Measurements from ENCODE around the gene TOP3B.

The TOP3B gene

DNA sequence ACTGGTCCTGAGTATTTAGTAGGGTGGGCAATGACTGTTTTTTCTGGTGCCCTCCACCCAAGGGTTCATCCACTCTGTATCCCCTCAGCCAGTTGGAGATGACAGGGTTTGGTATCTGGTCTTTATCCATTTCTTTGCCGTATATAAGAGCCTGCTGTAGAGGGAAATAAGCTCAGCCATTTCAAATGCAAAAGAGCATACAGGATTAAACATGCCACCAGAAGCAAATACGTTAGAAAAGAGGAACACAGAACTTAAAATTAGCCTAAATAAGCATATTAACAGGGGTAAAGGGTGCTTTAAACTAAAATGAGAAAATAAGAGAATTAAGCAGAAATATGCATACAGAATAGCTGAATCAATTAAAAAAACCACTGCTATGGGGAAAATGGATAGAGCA is 27.8 kb upstream of the TOP3B start:
- no peak for DNase-seq

DNA sequence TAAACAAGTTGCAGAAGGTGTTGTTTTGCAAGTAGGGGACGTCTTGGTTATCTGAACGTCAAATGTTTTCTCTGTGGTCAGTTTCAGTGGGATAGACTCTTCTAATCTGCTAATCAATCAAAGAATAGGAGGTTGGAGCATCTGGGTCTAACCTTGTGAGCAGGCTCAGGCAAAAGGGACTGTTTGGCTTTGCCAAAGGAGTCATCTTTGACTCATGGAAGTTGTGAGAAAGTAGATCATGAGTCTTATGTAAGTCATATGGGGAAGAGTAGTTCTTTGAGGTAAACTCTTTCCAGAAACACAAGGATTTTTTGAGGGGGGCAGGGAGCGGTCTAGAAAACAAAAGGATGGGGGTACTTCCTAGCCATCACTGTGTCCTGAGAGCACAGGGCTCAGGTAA is 27.1 kb upstream of the TOP3B start:
- DNase-seq = no peak

DNA sequence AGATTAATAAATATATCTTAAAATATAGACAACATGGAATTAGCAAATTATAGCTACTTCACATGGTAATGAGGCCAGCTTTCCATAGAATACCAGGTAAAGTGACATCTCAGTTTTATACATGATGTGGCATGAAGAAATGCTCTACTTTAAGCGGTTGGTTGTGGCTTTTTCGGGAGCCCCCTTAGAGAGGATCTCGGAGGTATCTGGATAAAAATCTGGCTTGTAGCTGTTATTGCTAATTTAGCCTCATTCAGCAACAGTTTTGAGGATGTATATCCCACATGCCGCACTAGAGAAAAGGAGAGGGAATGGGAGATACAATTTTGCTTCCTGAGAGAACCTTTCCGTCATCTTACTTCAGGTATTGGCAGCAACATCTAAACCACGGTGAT is 24.0 kb upstream of the TOP3B start:
- DNase-seq = no peak

DNA sequence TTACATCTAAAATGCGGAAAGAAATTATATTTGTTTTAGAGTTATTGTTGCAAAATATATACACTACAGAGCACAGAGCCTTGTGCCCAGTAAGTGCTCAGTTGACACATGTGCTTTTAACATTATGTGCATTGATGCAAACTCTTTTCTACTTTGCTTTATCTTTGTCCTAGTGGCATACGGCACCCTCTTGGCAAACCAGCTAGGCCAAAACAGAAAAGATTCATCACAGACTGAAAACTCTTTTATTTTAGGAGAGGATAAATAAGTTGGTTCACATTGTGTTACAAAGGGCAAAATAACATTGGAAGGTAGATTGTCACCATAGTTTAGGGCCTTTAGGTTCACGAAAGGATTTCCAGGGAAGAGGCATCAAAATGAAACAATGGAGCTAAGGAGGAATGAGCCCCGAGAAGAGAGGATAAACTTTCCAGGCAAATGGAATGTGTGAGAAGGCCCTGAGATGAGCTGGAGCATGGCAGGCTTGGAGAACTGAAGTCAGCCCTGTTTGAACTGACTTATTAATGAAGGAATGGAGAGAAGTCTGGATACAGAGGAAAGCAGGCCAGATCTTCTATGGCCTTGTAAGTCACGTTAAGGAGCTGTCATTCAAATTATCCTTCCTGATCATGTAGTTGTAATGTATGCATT is 23.5 kb upstream of the TOP3B start:
- DNase-seq = no peak

DNA sequence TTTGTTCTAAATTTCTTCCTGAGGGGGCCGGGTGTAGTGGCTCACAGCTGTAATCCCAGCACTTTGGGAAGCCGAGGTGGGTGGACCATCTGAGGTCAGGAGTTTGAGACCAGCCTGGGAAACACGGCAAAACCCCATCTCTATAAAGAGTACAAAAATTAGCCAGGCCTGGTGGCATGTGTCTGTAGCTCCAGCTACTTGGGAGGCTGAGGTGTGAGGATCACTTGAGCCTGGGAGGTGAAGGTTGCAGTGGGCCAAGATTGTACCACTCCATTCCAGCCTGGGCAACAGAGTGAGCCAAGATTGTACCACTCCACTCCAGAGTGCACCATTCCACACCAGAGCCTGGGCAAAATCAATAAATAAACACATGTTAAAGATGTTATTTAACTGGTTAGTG is 20.6 kb upstream of the TOP3B start:
- DNase-seq = no peak

DNA sequence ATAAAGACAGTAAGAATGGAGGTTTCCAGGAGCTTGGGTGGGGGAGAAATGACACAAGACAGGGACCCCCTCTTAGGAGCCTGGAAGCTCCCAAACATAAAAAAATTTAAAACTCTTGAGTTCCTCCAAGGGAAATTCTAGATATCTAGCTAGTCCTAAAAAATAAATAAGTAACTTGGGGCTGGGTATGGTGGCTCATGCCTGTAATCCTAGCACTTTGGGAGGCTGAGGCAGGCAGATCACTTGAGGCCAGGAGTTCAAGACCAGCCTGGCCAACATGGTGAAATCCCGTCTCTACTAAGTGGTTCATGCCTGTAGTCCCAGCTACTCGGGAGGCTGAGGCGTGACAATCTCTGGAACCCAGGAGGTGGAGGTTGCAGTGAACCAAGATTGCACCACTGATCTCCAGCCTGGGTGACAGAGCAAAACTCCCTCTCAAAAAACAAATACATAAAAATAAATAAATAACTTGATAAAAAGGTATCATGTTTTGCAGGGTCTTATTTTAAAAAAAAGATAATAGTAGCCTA is 20.0 kb upstream of the TOP3B start:
- DNase-seq = no peak

DNA sequence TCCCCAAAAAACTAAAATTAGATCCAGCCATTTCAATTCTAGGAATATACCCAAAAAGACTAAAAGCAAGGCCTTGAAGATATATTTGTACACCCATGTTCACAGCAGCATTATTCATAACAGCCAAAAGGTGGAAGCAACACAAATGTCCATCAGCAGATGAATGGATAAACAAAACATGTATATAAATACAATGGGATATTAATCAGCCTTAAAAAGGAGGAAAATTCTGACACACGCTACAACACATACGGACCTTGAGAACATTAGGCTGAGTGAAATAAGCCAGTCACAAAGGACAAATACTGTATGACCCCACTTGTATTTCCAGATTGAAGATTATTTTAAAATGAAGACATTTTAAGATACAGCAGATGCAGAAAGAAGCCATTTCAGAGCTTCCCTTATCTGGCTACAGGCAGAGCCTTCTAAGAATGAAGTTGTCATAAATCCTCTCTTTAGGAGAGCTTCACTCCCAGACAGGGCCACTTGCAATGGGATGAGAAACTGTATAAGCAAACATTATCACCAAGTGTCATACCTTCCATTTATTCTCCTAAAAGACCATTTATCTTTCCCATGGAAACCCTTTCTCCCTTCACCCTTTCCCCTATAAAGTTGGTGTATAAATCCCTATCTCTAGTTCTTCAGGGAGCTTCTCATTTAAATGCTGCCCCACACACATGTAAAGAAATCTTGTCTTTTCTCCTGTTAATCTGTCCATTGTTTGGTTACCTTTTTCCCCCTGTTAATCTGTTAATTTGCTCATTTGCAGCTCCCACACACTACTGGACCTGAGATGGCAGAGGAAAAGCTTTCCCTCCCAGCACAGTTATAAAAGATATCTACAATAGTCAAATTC is 19.3 kb upstream of the TOP3B start:
- DNase-seq = no peak

DNA sequence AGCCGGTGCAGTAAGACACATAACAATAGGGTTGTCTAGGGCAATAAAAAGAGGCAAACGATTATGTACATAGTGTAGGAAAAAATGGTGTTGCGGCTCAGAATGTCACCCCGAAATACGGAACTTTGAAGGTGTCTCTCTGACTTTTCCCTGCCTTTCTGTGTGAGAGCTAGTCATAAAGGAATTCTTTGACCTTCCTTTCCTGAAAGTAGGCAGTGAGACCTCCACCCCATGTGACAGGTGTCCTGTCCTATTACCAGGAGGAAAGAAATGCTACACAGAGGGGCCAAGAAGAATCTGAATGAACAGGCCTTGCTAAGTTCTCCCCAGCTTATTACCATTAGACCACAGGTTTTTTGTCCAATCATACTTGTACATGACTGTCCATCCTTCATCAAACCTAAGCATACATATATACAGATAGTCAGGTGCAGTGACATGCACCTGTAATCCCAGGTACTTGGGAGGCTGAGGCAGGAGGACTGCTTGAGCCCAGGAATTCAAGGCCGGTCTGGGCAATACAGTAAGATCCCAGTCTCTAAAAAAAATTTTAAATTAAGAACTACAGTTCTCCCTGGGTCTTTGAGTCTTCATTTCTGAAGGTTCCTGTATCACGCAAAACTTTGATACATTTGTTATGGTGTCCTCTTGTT is 16.1 kb upstream of the TOP3B start:
- no peak for DNase-seq

DNA sequence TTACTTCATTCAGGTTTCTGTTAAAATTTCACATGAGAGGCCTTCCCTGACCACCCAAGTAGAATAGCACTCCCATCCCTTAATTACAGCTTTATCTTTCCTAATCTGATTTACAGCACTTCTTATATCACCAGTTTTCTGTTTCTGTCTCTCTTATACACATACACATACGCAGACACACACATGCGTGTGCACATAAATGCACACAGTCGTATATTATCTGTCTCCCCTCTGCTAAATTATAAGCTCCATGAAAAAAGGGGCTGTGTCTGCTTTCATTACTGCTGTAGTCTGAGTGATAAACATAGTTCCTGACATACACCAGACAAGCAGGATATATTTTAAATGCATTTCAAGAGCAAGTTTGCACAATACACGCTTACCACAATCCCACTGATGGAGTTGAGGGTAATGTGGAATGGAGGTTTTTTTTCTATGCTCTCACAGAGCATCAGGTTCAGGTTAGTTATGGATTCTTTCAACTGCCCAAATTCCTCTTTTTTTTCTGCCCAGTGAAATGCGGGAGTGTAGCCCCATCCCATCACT is 13.7 kb upstream of the TOP3B start:
- DNase-seq = no peak

DNA sequence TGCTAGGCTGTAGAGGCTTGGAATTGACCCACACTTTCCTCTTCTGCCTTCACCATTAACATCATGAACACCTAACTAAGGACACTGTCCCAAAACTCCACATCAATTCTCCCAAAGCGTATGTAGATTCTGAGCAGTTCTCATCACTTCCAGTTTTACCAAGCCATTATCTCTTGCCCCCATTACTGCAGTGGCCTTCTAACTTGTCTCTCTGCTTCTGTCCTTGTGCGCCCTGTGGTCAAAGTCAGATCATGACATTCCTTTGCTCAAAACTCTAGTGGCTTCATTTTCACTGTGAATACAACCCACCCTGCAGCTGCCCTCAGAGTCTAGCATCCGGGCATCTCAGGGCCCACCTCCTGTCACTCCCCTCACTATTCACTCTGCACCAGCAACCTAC is 13.1 kb upstream of the TOP3B start:
- DNase-seq = no peak

DNA sequence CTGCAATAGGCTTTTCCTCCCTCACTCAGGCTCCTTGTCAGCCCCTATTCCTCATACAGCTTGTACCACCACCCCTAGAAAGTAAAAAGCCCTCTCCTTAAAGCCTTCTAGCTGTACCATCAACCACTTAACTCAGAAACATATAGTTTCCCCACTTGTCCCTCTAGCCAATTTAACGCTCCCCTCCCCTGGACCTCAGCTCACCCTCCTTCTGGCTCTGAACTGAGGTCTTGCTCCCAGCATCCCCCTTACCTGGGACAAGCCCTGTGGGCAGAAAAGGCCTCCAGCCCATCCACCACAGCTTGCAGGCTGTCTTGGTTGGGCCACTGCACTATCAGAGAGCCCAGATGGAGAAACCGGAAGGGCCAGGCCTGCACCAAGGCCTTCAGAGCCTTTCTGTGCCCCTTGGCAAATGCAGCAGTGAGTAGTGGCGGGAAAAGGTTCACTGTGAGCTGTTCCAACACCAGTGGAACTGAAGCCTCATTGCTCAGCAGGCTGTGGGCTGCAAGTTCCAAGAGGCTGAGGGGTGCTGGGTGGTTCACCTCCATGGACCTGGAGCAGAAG is 12.4 kb upstream of the TOP3B start:
- no peak for DNase-seq

DNA sequence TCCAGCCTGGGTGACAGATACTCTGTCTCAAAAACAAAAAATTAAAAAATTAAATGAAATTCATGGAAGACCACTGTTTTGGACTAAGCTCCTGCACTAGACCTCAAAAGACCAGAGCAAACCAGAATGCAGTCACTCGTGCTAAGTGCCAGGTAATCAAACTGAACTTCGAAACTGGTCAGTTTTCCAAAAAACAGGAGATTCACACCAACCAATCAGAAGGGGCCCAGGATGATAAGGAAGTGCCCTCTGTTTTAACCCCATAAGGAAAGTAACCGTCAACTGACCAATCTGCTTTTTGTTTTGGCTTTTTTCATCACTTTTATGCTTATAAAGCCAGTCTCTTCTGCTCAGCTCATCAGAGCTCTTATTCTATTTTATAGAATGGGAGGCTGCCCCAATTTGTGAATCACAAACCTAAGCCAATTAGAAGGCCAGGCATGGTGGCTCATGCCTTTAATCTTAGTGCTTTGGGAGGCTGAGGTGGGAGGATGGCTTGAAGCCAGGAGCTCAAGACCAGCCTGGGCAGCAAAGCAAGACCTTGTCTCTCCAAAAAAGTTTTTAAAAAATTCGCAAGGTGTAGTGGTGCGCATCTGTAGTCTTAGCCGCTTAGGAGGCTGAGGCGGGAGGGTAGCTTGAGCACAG is 10.1 kb upstream of the TOP3B start:
- DNase-seq = no peak

DNA sequence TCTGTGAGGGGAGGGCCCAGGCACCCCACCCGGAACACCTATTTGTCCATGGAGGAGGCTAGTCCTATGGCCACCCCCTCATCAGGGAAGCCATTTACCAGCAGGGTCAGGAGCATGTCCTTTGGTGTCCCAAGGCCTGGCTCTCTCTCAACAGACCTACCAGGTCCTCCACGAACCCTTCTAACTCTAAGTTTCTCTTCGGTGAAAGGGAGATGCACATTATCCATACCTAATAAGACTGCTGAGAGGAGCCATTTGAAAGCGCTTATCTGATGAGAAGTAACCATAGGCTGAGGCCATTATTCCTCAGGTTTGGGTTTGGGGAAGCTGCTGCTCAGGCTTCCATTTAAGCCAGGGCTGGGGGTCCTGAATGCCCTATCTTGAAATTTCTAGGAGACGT is 9.2 kb upstream of the TOP3B start:
- DNase-seq = no peak

DNA sequence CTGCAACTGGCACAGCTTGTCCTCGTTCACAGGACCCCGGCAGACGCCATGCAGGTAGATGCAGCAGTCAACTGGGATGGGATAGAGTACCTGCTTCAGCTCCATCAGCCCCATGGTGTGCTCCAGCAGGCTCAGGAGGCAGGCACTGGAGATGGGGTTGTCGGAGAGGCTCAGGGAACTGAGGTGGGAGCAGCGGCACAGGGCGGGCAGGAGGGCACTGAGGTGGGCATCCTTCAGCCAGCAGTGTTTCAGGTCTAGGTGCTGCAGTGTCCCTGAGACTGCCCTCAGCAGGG is 8.7 kb upstream of the TOP3B start:
- DNase-seq = no peak

DNA sequence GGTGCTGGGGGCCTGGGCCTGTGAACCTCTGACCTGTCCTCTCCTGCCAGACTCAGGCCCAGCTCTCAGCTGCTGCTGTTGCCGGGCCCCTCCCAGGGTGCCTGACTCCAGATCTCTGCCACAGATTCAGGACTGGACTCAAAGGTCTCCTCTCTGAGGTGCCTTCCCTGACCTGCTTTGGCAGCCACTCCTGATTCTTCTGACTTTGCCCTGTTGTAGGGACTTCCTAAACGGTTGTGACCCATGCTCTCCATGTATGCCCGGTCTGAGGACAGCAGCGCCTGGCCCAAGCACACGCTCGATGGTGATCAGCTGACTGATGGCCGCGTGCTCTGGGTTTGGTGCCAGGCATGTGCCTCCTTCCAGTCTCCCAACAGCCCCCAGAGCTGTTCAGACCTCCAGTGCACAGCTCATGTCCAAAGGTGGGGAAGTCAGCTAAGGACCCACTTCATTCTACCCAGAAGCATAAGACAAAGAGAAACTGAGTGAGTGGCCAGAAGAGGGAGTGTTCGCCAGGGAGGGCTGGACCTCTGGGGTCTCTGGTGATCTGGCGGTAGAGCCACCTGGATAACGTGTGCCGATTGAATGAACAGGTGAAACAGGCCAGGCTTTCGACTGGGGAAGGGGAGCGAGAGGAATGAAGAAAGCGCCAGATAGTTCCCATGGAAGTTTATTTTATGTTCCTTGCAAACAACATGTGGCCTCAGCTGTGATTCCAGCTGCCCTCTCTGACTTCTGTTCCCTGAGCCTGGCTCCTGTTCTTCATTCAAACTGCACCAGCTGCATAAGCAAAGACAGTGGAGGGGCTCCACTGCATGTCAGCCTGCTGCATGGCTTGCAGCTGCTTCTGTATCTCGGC is 8.1 kb upstream of the TOP3B start:
- DNase-seq = no peak

DNA sequence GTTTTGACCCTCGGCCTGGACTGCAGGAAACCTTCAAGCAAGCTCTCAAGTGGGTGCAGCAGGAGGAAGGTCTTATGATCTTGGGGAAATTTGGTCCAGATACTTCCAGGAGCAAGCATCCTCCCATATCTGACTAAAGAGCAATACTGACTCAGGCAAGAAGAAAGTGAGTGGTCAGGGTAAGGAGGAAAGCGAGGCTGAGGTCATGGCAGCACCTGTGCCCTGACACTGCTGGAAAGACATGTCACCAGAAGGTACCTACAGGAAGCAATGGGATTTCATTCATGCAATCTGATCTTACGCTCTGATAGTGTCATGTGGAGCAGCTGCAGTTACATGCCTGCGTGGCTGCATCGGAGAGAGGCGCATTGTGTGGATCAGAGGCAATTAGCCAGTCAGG is 6.5 kb upstream of the TOP3B start:
- no peak for DNase-seq

DNA sequence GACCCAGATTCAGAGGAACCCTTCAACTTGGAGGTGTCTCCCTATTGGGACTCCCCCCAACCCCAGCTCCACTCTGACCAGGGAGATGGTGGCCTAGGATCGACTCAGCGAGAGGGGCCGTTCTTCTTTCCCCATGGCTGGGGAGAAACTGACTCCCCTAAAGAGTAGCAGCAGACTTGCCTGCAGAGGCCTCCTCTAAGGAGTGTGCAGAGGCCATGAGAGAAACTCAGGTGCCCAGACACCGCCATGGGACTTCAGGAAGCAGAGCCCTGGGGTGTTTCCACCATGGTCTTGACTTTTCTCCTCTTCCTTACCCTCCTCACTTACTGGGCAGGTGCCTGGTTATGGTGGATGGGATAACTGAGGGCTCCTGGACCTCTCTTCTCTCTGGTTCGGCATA is 2.6 kb upstream of the TOP3B start:
- no peak for DNase-seq

DNA sequence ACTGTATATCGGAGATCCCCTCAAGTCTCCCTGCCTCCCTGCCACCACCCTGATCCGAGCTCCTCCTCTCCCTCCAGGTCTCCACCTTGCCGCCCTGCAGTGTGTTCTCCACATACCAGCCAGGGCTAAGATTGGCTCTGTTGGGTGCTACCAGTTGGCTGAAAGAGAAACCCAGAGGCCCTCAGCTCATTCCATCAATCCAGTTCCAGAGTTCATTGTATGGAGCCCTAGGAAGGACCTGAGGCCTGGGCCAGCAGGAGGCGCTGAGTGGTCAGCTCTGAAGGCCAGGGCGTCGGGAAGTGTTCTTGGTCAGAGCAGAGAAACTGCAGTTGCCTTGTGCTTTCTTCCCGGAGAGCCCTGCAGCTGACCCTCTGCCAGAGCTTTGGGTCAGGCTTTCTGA is 2.2 kb upstream of the TOP3B start:
- DNase-seq = no peak

DNA sequence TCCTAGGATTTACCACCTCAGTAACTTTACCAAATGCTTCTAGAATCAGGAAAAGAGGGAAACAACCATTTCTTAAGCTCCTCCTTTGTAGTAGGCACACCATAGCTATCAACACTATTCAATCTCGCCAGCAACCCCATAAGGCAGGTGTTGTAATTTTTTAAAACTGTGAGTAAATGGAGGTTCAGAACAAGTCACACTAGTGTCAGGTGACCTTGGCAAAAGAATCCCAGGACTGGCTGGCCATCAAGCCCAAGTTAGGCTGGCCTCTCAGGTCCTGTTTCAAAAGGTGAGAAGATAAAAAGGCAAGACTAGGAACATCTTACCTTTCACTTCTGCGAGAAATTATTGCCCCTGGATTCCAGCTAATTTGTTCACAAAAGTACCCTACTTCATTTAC is 713 bp downstream of the TOP3B start:
- DNase-seq = no peak

DNA sequence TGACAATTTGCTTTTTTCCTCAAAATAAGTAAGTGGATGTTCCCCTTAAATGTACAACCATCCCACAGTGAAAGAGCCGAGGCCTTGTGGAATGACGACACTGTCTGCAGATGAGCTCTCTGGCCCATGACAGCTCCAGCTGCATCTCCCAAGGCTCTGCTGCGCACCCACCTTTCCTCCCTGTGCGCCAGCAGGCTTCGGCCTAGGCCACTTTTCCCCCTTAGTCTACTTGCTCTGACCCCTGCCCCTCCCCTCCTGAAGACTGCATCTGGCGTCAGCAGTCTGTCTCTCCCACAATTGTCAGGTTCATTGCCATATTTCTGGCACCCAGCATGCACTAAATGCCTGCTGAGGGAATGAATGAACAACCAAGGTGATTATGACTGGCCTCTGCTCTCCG is 2.0 kb downstream of the TOP3B start:
- no peak for DNase-seq

DNA sequence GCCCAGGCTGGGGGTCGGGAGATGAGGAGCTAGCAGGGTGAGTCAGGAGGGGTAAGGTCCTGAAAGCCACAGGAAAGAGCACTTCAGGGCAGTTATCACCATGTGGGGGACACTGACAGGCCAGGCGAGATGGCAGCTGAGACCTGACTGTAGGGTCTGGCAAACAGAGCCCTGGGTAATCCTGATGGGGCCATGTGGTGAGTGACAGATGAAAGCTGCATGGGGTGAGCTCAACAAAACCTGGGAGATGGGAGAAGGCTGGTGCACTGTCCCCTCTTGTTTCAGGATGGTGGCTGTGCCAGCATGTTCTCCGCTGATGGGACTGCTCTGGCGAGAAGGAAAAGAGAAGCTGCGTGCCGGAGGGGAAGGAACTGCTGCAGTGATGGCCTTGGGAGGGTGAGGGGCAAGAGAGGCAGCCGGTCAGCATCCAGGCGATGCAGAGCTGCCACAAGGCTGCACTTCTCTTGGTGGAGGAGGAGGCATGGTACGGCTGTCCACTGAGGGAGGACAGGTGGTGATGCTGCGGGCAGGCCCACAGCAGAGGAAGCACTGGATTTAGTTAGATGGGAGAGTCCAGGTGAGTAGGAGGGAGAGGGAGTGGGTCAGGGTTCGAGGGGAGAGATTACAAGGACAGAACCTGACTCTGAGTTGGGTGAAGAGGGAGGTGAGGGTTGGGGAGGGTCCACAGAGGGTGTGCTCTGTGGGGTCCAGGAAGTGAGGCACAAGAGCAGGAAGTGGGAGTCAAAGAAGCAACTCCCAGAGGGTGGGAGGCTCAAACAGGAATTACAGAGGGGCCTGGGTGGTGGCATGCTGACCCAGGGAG is 3.8 kb downstream of the TOP3B start:
- DNase-seq = no peak

All from NK-92 treated with Interleukin-12 subunit alpha and Interleukin-12 subunit beta, amount 100 ng/mL, for 24 hours (cell line).